Adrenal gland (tissue), 5 donors: ENCODE data around the gene ADAMTSL1.

Experiments used
- POLR2A ChIP-seq, 2 donors: fragments of 450-650 bp; IDR thresholded peaks; one replicate each; pipeline ENCODE4 v1.6.1; 2017; ENCODE audit warnings: antibody characterized with exemption in 2 of 2, mild to moderate bottlenecking in 2 of 2, moderate library complexity in 1 of 2
- TF ChIP-seq, protein P1 (sequence below), 6 experiments: fragments of 450-650 bp in 4 of 6; fragments of 200-600 bp in 2 of 6; sonication (generic) in 1 of 6; IDR thresholded peaks; 1 replicate in 5 of 6; 2 replicates in 1 of 6; pipeline versions ENCODE4 v1.5.1 to v1.8.0; 2016 to 2021; ENCODE audit warnings: antibody characterized with exemption in 6 of 6, mild to moderate bottlenecking in 2 of 6, moderate library complexity in 1 of 6
- donor health status: DM: no; HTN: no; CAD: no.

DNA sequence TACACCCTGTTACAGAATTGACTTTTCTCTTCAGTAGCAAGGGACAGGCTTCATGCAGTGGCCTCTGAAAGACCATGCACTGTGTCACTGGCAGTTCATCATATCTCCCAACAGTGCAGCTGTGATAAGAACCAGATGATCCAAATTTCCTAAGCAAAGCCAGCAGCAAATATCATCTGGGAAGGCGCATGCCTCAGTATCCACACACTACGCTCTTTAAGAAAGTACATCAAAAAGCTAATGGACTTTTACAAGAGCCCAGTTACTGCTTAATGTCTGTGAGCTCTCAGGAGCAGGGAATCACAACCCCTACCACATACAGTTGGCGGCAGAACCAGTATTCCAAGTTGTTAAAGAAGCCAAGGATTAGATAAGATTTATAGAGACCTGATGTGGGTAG lies 25.1 kb downstream of the ADAMTSL1 start:
- TF ChIP-seq, protein P1, sequence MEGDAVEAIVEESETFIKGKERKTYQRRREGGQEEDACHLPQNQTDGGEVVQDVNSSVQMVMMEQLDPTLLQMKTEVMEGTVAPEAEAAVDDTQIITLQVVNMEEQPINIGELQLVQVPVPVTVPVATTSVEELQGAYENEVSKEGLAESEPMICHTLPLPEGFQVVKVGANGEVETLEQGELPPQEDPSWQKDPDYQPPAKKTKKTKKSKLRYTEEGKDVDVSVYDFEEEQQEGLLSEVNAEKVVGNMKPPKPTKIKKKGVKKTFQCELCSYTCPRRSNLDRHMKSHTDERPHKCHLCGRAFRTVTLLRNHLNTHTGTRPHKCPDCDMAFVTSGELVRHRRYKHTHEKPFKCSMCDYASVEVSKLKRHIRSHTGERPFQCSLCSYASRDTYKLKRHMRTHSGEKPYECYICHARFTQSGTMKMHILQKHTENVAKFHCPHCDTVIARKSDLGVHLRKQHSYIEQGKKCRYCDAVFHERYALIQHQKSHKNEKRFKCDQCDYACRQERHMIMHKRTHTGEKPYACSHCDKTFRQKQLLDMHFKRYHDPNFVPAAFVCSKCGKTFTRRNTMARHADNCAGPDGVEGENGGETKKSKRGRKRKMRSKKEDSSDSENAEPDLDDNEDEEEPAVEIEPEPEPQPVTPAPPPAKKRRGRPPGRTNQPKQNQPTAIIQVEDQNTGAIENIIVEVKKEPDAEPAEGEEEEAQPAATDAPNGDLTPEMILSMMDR (IDR thresholded peaks at IDR 0.05): no peak
- no peak for TF ChIP-seq POLR2A (IDR thresholded peaks at IDR 0.05)
